ENCODE measurements around the gene OR2T3. TPM values are rescaled to one million over a fixed set of nuclear protein-coding genes. Genes with fewer than 3 reads are reported as not detected.
"Not testable (repeated sequence)": the region's sequence is repeated elsewhere in the genome, so short reads cannot be mapped to it uniquely, and the experiment has no call there.

The OR2T3 gene
- total RNA-seq, 3 donors from 2014 or later, result not detected

DNA sequence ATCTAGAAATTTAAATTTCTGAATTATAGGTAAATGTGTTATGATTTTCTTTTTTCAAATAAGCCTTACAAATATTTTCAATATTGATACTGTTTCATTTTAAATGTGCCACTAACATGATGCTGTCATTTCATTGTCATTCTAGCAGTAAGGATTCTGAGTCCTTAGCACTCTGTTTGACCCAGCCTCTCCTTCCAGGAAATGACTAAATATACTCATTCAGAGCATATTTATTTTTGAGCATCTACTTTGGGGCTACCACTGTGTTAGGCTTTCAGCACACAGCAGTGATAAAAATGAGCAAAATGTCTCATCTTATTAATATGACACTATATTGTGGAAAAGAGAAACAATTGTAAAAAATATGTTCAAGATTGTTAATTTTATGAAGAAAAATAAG, 37.1 kb downstream of the OR2T3 start:
- H3K9me3 Mint-ChIP-seq; H3K4me1 Mint-ChIP-seq (ENCODE audit: low read depth); H3K4me3 Mint-ChIP-seq; ATAC-seq; DNase-seq; H3K27me3 Mint-ChIP-seq (ENCODE audit: low read depth); H3K36me3 Mint-ChIP-seq (ENCODE audit: insufficient read depth): not testable (repeated sequence)

DNA sequence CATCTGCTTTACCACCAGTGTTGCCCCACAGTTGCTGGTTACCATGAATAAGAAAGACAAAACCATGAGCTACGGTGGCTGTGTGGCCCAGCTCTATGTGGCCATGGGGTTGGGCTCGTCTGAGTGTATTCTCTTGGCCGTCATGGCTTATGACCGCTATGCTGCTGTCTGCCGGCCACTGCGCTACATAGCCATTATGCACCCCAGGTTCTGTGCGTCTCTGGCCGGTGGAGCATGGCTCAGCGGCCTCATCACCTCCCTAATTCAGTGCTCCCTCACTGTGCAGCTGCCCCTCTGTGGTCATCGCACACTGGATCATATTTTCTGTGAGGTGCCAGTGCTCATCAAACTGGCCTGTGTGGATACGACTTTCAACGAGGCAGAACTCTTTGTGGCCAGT, 48.7 kb downstream of the OR2T3 start:
- H3K36me3 Mint-ChIP-seq (ENCODE audit: insufficient read depth), result no peaks in the 10 kb centered on the region
- H3K9me3 Mint-ChIP-seq, result no peaks in the 10 kb centered on the region
- H3K27me3 Mint-ChIP-seq (ENCODE audit: low read depth), result peaks cover 2% of the 10 kb centered on the region
- DNase-seq (no peak), ATAC-seq (no peak)
- no peak overlapping the region for H3K4me3 Mint-ChIP-seq
- no peaks in the 10 kb centered on the region for H3K4me1 Mint-ChIP-seq (ENCODE audit: low read depth)

Other genes with a start within 250 kb of the OR2T3 start
- not detected for gene OR2M4, start 241.9 kb upstream of the OR2T3 start, total RNA-seq
- not detected for gene OR2T33, start 195.4 kb upstream of the OR2T3 start, total RNA-seq
- not detected for gene OR2T12, start 169.9 kb upstream of the OR2T3 start, total RNA-seq
- gene OR2M7, start 148.8 kb upstream of the OR2T3 start, total RNA-seq, result not detected
- not detected for gene OR14C36, start 124.6 kb upstream of the OR2T3 start, total RNA-seq
- not detected for gene OR2T4, start 111.7 kb upstream of the OR2T3 start, total RNA-seq
- not detected for gene OR2T6, start 97.6 kb upstream of the OR2T3 start, total RNA-seq
- not detected for gene OR2T1, start 70.3 kb upstream of the OR2T3 start, total RNA-seq
- not detected for gene OR2T2, start 27.7 kb upstream of the OR2T3 start, total RNA-seq
- gene OR2T5, start 15.2 kb downstream of the OR2T3 start, total RNA-seq, result not detected
- gene OR2G6, start 34.7 kb downstream of the OR2T3 start, total RNA-seq, result not detected
- gene OR2T29, start 89.4 kb downstream of the OR2T3 start, total RNA-seq, result not detected
- gene OR2T34, start 101.4 kb downstream of the OR2T3 start, total RNA-seq, result not detected
- not detected for gene OR2T10, start 124.3 kb downstream of the OR2T3 start, total RNA-seq
- gene OR2T11, start 161.7 kb downstream of the OR2T3 start, total RNA-seq, result not detected
- gene OR2T35, start 171.9 kb downstream of the OR2T3 start, total RNA-seq, result not detected
- gene OR2T27, start 182.2 kb downstream of the OR2T3 start, total RNA-seq, result not detected
- not detected for gene OR14I1, start 229.4 kb downstream of the OR2T3 start, total RNA-seq